ENCODE data around the gene COLQ.

DNA sequence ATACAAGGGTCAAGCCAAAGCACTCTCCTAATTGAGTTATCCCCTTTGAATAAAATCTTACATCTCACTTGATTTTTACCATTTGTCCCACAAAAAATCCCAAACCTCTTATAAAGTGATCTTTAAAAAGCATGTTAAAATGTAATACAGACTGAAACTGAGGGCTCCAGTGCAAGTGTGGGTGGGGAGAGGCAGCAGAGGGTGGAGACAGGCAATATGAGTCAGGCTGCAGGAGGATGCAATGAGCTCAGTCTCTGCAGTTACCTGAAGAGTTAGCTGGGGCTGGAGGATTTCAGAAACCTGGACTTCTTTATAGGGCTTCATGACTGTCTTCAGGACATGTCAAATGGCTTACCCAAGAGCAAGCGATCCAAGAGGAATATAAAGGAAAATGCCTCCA, 14.2 kb upstream of the COLQ start:
- TF ChIP-seq, protein P1, sequence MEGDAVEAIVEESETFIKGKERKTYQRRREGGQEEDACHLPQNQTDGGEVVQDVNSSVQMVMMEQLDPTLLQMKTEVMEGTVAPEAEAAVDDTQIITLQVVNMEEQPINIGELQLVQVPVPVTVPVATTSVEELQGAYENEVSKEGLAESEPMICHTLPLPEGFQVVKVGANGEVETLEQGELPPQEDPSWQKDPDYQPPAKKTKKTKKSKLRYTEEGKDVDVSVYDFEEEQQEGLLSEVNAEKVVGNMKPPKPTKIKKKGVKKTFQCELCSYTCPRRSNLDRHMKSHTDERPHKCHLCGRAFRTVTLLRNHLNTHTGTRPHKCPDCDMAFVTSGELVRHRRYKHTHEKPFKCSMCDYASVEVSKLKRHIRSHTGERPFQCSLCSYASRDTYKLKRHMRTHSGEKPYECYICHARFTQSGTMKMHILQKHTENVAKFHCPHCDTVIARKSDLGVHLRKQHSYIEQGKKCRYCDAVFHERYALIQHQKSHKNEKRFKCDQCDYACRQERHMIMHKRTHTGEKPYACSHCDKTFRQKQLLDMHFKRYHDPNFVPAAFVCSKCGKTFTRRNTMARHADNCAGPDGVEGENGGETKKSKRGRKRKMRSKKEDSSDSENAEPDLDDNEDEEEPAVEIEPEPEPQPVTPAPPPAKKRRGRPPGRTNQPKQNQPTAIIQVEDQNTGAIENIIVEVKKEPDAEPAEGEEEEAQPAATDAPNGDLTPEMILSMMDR (IDR thresholded peaks at IDR 0.05), result no peak
- no peak for TF ChIP-seq POLR2AphosphoS5 (IDR thresholded peaks at IDR 0.05; ENCODE audit: low read depth, low read length)
- no peak for TF ChIP-seq SIN3A (IDR thresholded peaks at IDR 0.05; ENCODE audit: borderline replicate concordance, insufficient read depth, low read depth, low read length)
- no peak for TF ChIP-seq TCF7L2 (IDR thresholded peaks at IDR 0.05; ENCODE audit: low read depth, low read length)
- TF ChIP-seq, protein P2, sequence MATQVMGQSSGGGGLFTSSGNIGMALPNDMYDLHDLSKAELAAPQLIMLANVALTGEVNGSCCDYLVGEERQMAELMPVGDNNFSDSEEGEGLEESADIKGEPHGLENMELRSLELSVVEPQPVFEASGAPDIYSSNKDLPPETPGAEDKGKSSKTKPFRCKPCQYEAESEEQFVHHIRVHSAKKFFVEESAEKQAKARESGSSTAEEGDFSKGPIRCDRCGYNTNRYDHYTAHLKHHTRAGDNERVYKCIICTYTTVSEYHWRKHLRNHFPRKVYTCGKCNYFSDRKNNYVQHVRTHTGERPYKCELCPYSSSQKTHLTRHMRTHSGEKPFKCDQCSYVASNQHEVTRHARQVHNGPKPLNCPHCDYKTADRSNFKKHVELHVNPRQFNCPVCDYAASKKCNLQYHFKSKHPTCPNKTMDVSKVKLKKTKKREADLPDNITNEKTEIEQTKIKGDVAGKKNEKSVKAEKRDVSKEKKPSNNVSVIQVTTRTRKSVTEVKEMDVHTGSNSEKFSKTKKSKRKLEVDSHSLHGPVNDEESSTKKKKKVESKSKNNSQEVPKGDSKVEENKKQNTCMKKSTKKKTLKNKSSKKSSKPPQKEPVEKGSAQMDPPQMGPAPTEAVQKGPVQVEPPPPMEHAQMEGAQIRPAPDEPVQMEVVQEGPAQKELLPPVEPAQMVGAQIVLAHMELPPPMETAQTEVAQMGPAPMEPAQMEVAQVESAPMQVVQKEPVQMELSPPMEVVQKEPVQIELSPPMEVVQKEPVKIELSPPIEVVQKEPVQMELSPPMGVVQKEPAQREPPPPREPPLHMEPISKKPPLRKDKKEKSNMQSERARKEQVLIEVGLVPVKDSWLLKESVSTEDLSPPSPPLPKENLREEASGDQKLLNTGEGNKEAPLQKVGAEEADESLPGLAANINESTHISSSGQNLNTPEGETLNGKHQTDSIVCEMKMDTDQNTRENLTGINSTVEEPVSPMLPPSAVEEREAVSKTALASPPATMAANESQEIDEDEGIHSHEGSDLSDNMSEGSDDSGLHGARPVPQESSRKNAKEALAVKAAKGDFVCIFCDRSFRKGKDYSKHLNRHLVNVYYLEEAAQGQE (IDR thresholded peaks at IDR 0.05; ENCODE audit: insufficient read depth in 1 of 2, low read depth in 2 of 2, low read length in 1 of 2), result no peak
